RWPE2 (cell line): ENCODE data around the gene MPHOSPH9.

Experiments
- ATAC-seq: fragments of 200-7000 bp; cut with Tn5 transposase; 3 replicates; pipeline ENCODE4 v1.9.1; 2021; ENCODE audit warnings: low read depth
- DNase-seq: peaks from one replicate; pipeline ENCODE4 v3.0.0-alpha.2; 2020; ENCODE audit warnings: low spot score
- H3K27ac ChIP-seq: fragments of 450-650 bp; 2 replicates; pipeline ENCODE4 v1.5.1; 2017; ENCODE audit warnings: mild to moderate bottlenecking; ENCODE audit not compliant: poor library complexity, severe bottlenecking
- H3K27me3 ChIP-seq: fragments of 250-450 bp; sonication (Bioruptor Pico); 2 replicates; pipeline ENCODE4 v1.5.1; 2021; ENCODE audit warnings: mild to moderate bottlenecking, moderate library complexity; ENCODE audit not compliant: insufficient read depth, poor library complexity, severe bottlenecking
- H3K36me3 ChIP-seq: fragments of 250-450 bp; sonication (Bioruptor Pico); 2 replicates; pipeline ENCODE4 v1.5.1; 2020; ENCODE audit warnings: low read depth, mild to moderate bottlenecking, moderate library complexity
- H3K4me1 ChIP-seq: fragments of 250-450 bp; sonication (Bioruptor Pico); 2 replicates; pipeline ENCODE4 v1.5.1; 2021; ENCODE audit warnings: mild to moderate bottlenecking, moderate library complexity; ENCODE audit not compliant: insufficient read depth, poor library complexity, severe bottlenecking
- H3K4me3 ChIP-seq: fragments of 250-450 bp; sonication (Bioruptor Pico); 2 replicates; pipeline ENCODE4 v1.5.1; 2021; ENCODE audit warnings: mild to moderate bottlenecking, moderate library complexity; ENCODE audit not compliant: severe bottlenecking
- H3K9me3 ChIP-seq: fragments of 250-450 bp; sonication (Bioruptor Pico); 2 replicates; pipeline ENCODE4 v1.5.1; 2021; ENCODE audit warnings: mild to moderate bottlenecking, moderate library complexity; ENCODE audit not compliant: severe bottlenecking
- TF ChIP-seq, protein P1 (sequence below): fragments of 450-650 bp; IDR thresholded peaks from one replicate; pipeline ENCODE4 v1.5.1; 2017; ENCODE audit warnings: mild to moderate bottlenecking, moderate library complexity; ENCODE audit not compliant: poor library complexity, severe bottlenecking

Gene MPHOSPH9, protein sequence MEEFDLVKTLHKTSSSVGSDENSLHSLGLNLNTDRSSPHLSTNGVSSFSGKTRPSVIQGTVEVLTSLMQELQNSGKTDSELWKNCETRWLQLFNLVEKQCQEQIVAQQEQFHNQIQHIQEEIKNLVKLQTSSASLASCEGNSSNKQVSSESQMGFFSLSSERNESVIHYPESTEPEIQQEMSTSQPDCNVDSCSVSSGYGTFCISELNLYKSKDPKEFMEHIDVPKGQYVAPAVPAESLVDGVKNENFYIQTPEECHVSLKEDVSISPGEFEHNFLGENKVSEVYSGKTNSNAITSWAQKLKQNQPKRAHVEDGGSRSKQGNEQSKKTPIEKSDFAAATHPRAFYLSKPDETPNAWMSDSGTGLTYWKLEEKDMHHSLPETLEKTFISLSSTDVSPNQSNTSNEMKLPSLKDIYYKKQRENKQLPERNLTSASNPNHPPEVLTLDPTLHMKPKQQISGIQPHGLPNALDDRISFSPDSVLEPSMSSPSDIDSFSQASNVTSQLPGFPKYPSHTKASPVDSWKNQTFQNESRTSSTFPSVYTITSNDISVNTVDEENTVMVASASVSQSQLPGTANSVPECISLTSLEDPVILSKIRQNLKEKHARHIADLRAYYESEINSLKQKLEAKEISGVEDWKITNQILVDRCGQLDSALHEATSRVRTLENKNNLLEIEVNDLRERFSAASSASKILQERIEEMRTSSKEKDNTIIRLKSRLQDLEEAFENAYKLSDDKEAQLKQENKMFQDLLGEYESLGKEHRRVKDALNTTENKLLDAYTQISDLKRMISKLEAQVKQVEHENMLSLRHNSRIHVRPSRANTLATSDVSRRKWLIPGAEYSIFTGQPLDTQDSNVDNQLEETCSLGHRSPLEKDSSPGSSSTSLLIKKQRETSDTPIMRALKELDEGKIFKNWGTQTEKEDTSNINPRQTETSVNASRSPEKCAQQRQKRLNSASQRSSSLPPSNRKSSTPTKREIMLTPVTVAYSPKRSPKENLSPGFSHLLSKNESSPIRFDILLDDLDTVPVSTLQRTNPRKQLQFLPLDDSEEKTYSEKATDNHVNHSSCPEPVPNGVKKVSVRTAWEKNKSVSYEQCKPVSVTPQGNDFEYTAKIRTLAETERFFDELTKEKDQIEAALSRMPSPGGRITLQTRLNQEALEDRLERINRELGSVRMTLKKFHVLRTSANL

DNA sequence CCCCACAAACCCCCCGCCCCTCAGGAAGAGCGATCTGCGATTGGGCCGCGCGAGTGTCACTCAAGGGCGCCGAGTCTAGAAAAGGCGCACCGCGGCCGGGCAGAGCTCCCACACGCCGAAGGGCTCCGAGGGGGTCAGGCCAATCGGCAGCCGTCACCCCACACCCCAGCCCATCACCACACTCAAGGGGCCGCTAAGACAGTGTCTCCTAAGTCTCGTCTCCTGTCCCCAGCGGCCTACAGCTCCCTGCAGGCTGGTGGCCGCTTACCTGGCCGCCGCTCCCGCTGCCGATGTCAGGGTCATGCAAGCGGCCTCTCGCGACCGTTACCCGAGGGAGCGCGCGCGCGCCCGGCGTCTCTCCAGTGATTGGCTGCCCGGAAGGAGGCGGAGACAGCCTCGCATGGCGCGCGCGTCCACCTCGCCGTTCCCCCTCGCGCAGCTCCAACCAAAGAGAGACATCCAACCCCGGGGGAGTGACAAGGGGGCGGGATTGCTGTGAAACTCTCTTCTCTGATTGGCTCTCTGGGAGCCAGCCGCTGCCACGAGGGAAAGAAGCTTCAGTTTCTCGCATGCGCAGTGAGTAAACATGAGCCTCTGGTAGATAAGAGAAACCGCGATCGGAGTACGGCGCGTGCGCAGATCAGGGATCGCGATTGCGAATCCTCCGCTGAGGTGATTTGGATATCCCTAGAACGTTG lies at the start of gene MPHOSPH9, which contains the start of gene MTRFR:
Gene MPHOSPH9, minus strand, starts transcription at position 335 of the 698 bp plus-strand sequence. CDS start 2,777 bp downstream, outside the sequence.
Gene MTRFR, plus strand, starts transcription at position 630 of the 698 bp plus-strand sequence. CDS start 20,239 bp downstream, outside the sequence.
- H3K27ac ChIP-seq, result peak within 1 kb of the TSS; percentile 44
- peaks cover 21% of the 10 kb centered on the region for H3K4me1 ChIP-seq
- no peaks in the 10 kb centered on the region for H3K9me3 ChIP-seq
- H3K27me3 ChIP-seq, result no peaks in the 10 kb centered on the region
- TF ChIP-seq, protein P1, sequence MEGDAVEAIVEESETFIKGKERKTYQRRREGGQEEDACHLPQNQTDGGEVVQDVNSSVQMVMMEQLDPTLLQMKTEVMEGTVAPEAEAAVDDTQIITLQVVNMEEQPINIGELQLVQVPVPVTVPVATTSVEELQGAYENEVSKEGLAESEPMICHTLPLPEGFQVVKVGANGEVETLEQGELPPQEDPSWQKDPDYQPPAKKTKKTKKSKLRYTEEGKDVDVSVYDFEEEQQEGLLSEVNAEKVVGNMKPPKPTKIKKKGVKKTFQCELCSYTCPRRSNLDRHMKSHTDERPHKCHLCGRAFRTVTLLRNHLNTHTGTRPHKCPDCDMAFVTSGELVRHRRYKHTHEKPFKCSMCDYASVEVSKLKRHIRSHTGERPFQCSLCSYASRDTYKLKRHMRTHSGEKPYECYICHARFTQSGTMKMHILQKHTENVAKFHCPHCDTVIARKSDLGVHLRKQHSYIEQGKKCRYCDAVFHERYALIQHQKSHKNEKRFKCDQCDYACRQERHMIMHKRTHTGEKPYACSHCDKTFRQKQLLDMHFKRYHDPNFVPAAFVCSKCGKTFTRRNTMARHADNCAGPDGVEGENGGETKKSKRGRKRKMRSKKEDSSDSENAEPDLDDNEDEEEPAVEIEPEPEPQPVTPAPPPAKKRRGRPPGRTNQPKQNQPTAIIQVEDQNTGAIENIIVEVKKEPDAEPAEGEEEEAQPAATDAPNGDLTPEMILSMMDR, result no peak
- DNase-seq (peak; percentile 98), ATAC-seq (peak; percentile 92)
- peaks cover 30% of the 10 kb centered on the region for H3K36me3 ChIP-seq
- peak within 1 kb of the TSS; percentile 56 for H3K4me3 ChIP-seq

DNA sequence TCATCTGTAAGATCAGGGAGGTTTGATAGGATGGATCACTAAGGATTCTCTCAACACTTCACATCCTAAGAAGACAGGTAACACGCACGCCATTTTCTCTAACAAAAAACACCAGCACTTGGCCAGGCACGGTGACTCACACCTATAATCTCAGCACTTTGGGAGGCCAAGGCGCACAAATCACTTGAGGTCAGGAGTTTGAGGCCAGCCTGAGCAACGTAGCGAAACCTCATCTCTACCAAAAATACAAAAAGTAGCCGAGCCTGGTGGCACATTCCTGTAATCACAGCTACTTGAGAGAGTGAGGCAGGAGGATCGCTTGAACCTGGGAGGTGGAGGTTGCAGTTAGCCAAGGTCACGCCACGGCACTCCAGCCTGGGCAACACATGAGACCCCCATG lies 49.2 kb upstream of the MPHOSPH9 start:
- H3K36me3 ChIP-seq, result no peaks in the 10 kb centered on the region
- H3K4me1 ChIP-seq, result no peaks in the 10 kb centered on the region
- no peak overlapping the region for H3K27ac ChIP-seq
- ATAC-seq (no peak), DNase-seq (no peak)
- H3K27me3 ChIP-seq, result no peaks in the 10 kb centered on the region
- H3K4me3 ChIP-seq, result no peak overlapping the region
- TF ChIP-seq, protein P1, result no peak
- no peaks in the 10 kb centered on the region for H3K9me3 ChIP-seq

DNA sequence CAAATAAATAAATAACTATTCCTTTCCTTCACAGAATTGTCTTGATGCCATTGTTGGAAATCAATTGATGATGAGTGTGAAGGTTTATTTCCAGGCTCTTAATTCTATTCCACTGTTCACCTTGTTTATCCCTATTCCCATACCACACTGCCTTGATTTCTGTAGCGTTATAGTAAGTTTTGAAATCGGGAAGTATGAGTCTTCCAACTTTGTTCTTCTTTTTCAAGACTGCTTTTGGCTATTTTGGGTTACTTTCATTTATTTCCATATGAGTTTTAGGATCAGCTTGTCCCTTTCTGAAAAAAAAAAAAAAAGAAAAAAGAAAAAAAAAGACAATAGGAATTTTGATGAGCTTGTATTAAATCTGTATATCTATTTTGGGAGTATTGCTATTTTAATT lies 48.0 kb upstream of the MPHOSPH9 start:
- H3K27me3 ChIP-seq, result no peaks in the 10 kb centered on the region
- no peak for DNase-seq
- TF ChIP-seq, protein P1, result no peak

DNA sequence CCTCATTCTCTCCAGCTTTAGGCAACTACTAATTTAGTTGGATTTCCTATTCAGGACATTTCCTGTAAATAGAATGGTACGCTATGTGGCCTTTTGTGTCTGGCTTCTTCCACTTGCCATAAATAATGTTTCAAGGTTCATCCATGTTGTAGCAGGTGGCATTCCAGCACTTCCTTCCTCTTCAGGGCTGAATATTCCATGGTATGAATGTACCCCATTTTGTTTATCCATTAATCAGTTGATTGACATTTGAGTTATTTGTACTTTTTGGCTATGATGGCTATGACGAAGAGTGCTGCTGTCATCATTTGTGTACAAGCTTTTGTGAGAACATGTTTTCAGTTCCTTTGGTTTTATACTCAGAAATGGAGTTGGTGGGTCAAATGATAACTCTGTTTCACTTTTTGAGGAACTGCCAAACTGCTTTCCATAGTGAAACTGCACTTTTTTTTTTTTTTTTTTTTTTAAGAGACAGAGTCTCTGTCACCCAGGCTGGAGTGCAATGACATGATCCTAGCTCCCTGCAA lies 45.2 kb upstream of the MPHOSPH9 start:
- TF ChIP-seq, protein P1, result no peak
- ATAC-seq (no peak), DNase-seq (no peak)
- H3K4me3 ChIP-seq, result no peak overlapping the region
- H3K27ac ChIP-seq, result no peak overlapping the region
- no peaks in the 10 kb centered on the region for H3K4me1 ChIP-seq
- H3K27me3 ChIP-seq, result no peaks in the 10 kb centered on the region
- H3K9me3 ChIP-seq, result no peaks in the 10 kb centered on the region
- no peaks in the 10 kb centered on the region for H3K36me3 ChIP-seq

More for the DNA sequence above, 48.0 kb upstream of the MPHOSPH9 start:
- Histone ChIP-seq H3K9me3 (no peaks in the 10 kb centered on the region), H3K27ac (no peak overlapping the region), H3K36me3 (no peaks in the 10 kb centered on the region), H3K4me3 (no peak overlapping the region), H3K4me1 (no peaks in the 10 kb centered on the region)
- no peak for ATAC-seq
